ENCODE measurements around the gene FSTL5. TPM values are rescaled to one million over a fixed set of nuclear protein-coding genes. Genes with fewer than 3 reads are reported as not detected.

The FSTL5 gene
- total RNA-seq, 1 donor from 2014 or later: not detected

GRCh38 chr4:161883157-161883556 is 280.6 kb downstream of the FSTL5 start:
- Histone ChIP-seq H3K4me1 (no peaks in the 10 kb centered on the region), H3K27ac (no peak overlapping the region), H3K27me3 (ENCODE audit: low read depth) (no peaks in the 10 kb centered on the region), H3K9me3 (no peaks in the 10 kb centered on the region), H3K4me3 (no peak overlapping the region), H3K36me3 (no peaks in the 10 kb centered on the region)
- intact Hi-C loops (cut with DNase I): no loop called here
- no peak for ATAC-seq
- TF ChIP-seq, protein P1, sequence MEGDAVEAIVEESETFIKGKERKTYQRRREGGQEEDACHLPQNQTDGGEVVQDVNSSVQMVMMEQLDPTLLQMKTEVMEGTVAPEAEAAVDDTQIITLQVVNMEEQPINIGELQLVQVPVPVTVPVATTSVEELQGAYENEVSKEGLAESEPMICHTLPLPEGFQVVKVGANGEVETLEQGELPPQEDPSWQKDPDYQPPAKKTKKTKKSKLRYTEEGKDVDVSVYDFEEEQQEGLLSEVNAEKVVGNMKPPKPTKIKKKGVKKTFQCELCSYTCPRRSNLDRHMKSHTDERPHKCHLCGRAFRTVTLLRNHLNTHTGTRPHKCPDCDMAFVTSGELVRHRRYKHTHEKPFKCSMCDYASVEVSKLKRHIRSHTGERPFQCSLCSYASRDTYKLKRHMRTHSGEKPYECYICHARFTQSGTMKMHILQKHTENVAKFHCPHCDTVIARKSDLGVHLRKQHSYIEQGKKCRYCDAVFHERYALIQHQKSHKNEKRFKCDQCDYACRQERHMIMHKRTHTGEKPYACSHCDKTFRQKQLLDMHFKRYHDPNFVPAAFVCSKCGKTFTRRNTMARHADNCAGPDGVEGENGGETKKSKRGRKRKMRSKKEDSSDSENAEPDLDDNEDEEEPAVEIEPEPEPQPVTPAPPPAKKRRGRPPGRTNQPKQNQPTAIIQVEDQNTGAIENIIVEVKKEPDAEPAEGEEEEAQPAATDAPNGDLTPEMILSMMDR (IDR thresholded peaks at IDR 0.05): no peak
- DNase-seq: no peak

DNA sequence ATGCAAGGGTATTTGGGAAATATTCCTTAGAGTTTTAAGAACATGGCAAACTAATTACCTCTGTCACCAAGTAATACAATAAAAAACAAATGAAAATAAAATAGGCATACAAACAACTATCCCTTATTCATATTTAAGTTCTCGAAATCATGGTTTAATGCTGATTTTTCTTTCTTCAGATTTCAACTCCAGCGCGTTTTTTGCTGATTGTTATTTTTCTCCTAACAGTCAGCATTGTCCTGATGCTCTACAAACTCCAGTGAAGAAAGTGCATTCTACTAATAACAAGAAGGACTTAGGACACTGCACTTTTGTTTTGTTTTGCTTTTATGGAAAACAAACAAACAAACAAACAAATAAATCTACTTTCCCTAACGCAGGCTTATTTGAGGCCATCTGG is 282.4 kb downstream of the FSTL5 start:
- H3K4me1 ChIP-seq: no peaks in the 10 kb centered on the region
- no peak for DNase-seq
- H3K27ac ChIP-seq: no peak overlapping the region
- no peak for ATAC-seq
- H3K27me3 ChIP-seq (ENCODE audit: low read depth): no peaks in the 10 kb centered on the region
- intact Hi-C loops (cut with DNase I): no loop called here
- no peaks in the 10 kb centered on the region for H3K36me3 ChIP-seq
- no peaks in the 10 kb centered on the region for H3K9me3 ChIP-seq
- TF ChIP-seq, protein P1 (IDR thresholded peaks at IDR 0.05): no peak
- H3K4me3 ChIP-seq: no peak overlapping the region

DNA sequence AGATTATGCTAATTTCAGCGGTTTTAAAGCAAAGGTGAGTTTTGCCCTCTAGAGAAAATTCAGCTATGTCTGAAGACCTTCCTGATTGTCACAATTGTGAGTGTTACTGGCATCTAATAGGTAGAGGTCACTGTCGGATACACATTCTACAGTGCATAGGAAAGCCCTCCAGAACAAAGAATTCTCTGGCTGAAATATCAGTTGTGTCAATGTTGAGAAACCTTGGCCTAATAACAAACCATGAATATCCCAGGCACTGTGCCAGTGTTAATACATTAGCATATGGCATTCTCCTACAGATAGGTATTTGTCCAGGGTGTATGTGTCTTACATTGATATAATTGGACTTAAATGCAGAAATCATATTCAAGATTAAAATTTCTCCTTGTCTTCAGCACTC is 294.3 kb downstream of the FSTL5 start:
- TF ChIP-seq, protein P1 (IDR thresholded peaks at IDR 0.05): no peak
- no peaks in the 10 kb centered on the region for H3K4me1 ChIP-seq
- intact Hi-C loops (cut with DNase I): no loop called here
- no peak overlapping the region for H3K27ac ChIP-seq
- no peak for ATAC-seq
- DNase-seq: no peak
- H3K4me3 ChIP-seq: no peak overlapping the region
- no peaks in the 10 kb centered on the region for H3K9me3 ChIP-seq
- no peaks in the 10 kb centered on the region for H3K36me3 ChIP-seq
- no peaks in the 10 kb centered on the region for H3K27me3 ChIP-seq (ENCODE audit: low read depth)

DNA sequence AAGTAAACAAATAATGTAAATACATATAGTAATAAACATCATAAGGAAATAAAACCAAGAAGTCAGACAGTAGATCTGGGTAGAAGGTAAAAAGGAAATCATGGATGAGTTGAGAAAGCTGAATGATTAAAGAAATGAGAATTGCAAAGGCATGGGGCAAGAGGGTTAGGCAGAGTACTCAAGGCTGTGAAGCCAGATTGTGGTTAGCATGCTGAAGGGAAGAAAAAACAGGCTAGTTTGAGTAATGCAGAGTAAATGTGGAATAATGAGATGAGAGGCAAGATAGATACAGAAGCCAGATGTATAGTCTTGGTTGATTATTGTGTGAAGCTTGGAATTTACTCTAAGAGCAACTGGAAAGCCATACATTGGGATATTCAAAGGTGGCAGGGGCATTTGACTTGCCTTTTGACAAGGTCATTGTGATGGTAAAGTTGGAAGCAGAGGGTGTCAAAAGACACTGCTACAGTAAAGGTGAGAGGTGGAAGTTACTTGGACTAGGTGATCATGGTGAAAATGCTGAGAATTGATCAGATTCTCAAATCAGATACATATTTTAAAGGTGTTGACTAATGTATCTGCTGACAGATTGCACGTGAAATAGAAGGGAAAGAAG is 307.0 kb downstream of the FSTL5 start:
- Histone ChIP-seq H3K9me3 (no peaks in the 10 kb centered on the region), H3K27me3 (ENCODE audit: low read depth) (no peaks in the 10 kb centered on the region), H3K4me1 (no peaks in the 10 kb centered on the region), H3K27ac (no peak overlapping the region), H3K4me3 (no peak overlapping the region), H3K36me3 (no peaks in the 10 kb centered on the region)
- intact Hi-C loops (cut with DNase I): no loop called here
- no peak for ATAC-seq
- DNase-seq: no peak
- TF ChIP-seq, protein P1 (IDR thresholded peaks at IDR 0.05): no peak

- Histone ChIP-seq H3K27ac (no peak overlapping the region), H3K9me3 (peaks cover 11% of the 10 kb centered on the region), H3K27me3 (ENCODE audit: low read depth) (no peaks in the 10 kb centered on the region), H3K4me1 (no peaks in the 10 kb centered on the region), H3K36me3 (no peaks in the 10 kb centered on the region), H3K4me3 (no peak overlapping the region)
- intact Hi-C loops (cut with DNase I): no loop called here
- TF ChIP-seq, protein P1 (IDR thresholded peaks at IDR 0.05): no peak
- ATAC-seq (no peak), DNase-seq (no peak)
These were observed 313.2 kb downstream of the FSTL5 start for GRCh38 chr4:161850631-161851030.
